Measurements from ENCODE around the gene FOXA3.

The FOXA3 gene

GRCh38 chr19:45863840-45864628 is at the start of gene FOXA3:
FOXA3 (plus strand) TSS chr19:45864326; CDS start chr19:45864457, 131 bp downstream.
- DNase-seq, result peak; percentile 73

DNA sequence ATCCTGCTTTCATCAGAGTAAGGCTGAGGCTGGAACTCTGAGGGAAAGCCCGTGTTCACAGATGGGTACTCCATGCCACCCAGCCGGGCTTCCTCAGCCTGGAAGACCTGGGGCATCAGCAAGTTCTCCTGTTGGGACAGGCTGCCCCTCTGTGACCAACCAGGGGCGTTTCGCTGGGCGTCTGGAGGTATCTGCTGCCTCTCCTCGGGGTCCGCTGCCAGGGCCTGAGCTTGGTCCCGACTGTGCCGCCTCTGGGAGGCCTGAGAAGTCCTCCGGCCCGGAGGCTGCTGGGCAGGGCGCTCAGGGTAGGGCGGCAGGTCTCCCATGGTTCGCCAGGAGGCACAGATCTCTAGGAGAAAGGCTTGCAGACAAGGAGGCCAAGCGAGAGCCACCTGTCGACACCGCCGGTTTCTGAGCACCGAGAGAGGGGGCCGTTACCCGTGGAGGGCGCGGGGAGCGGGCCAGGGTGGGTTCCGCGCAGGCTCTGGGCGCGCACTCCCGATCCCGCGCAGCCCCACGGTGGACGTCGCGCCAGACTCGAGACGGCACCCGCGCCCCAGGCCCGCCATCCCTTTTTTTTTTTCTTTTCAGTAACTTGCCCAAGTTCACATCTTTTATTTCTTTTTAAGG is 49.2 kb upstream of the FOXA3 start, which contains the start of gene RSPH6A:
TSS of gene RSPH6A (minus strand) at position 458 of the 630 bp plus-strand sequence. CDS start at position 326, 132 bp downstream.
- DNase-seq, result no peak

DNA sequence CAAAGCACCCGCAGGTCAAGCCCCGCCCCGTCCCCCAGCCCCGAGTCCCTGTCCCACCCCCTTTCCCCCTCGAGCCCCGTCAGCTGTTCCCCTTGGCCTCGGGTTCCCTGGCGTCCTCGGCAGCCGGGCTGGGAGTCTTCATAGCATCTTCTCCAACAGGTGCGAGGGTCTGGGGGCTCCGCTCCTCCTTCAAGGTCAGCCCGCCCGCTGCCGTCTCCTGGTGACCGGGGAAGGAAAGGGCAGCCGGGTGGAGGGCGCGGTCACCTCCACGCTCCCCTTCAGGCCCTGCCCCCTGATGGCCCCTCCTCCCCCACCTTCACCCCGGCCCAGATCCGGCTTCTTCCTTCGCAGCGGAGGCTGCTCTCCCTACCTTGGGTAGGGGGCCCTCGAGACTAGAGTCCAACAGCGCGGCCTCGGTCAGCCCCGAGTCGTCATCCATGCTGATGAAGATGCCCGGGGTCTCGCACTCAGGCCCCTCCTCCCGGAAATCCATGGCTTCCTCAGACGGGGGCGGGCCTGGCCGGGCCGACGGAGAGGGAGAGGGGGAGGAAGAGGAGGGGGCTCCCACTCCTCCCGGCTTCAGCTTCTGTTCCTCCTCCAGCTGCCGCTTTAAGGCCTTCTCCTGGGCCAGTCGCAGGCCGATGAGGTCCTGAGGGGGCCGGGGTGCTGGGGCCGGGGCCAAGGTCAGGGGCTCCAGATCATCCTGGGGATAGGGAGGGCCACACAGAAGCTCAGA is 48.5 kb upstream of the FOXA3 start:
- no peak for DNase-seq

DNA sequence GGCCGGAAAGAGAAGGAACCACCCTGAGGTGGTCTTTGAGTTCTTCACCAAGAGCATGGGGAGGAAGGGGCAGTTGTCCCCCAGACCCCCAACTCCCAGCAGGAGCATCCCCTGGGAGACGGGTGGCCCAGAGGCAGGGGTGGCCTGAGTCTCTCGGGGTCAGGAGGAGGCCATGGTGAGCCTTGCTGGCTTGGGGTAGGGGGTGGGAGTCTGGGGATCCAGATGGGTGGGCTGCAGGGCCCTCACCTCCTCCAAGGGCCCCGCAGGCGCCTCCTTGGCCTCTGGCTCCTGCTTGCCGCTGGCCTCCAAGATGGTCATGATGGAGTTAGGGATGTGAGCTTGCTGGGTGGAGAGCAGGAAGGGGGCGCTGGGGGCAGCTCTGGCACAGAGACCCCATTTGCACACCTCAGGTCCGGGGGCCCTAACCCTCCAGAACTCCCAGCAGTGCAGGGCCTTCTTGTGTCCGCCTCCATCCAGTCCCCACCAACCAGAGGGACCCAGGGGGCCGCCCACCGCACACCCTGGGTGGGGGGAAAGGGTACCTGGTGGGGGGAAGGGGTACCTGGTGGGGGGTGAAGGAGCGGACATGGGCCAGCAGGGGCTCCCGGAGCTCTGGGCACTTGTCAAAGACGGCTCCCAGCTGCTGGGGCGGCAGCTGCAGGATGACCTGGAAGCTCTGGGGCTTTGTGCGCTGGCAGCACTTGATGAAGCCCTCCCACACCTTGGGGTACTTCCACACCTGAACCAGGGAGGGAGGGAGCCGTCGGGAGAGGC is 47.7 kb upstream of the FOXA3 start:
- DNase-seq, result no peak

DNA sequence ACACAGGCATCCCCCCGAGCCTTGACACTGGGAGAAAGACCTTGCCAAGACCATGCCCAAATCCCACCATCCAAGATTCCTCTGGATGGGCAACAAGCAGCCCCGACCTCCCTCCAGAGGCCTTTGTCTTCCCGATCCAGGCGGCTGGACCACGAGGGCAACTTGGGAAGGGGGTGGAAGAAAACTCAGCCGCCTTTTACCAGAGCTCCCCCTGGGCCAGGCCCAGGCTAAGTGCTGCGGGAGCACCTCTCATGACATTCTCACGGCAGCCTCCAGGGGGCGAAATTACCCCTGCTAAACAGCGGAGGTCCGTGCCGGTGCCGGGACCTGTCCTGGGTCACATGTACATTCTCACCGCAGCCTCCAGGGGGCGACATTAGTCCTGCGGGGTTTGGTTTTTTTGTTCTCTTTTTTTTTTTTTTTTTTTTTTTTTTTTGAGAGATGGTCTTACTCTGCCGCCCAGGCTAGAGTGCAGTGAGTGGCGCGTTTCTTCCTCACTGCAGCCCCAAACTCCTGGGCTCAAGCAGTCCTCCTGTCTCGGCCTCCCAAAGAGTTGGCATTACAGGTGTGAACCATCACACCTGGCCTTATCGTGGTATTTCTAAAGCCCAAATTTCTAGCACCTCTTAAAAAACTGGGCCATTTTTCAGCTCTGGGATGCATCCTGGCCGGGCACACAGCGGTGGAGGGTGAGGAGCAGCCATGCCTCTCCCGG is 47.0 kb upstream of the FOXA3 start:
- DNase-seq, result peak; percentile 99

- no peak for DNase-seq
Observed at GRCh38 chr19:45817725-45818301, 46.3 kb upstream of the FOXA3 start.

GRCh38 chr19:45819769-45820168 is 44.4 kb upstream of the FOXA3 start:
- no peak for DNase-seq

DNA sequence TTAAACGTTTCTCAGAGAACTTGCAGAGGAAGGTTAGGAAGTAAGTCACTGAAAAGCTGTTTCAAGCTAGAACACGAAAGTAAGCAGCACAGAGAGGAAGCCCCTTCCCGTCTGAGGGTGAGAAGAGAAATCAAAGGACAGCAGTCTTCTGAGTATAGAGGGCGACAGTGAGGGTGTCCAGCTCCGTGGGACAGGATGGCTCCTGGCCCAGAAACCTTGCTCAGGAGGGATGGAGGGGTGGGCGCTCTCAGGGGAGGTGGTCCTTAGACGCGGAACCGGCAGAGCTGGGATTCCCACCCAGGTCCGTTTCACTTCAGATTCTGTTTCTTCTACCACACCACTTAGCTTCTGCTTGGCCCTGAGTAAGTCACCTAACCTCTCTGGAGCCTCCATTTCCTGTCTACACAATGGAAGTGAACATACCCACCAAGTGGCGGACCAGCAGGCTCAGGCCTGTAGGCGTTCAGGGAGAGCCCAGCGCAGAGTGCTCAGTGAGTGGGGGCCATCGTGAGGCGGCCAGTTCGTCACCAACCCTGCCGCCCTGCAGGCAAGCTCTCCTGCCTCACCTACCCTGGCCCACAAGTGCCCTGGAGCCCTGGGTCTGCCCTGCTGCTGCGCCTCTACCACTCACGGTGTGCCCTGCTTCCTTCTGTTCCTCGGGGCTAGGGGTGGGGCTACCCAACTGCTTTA is 43.6 kb upstream of the FOXA3 start:
- no peak for DNase-seq

- no peak for DNase-seq
Observed at GRCh38 chr19:45821103-45821521, 43.0 kb upstream of the FOXA3 start.

GRCh38 chr19:45821570-45821969 is 42.6 kb upstream of the FOXA3 start:
- DNase-seq, result no peak

DNA sequence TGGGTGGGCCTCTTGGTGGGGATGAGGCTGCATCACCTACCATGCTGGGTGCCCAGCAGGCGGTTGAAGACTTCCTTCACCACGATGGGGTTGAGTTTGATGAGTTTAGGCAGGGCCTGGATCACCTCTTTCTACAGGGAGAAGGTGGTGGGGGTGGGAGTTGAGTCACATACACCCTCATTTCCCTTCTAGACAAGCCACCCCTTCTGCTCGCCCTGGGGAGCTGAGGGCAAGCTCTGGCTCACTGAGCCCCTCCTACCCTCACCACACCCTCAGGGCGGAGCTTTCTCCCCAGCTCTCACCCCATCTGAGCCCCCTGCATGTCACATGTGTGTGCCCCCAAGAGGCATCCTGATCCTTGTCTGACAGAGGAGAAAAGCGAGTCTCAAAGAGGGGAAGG is 41.4 kb upstream of the FOXA3 start:
- no peak for DNase-seq

GRCh38 chr19:45823182-45823581 is 40.9 kb upstream of the FOXA3 start:
- DNase-seq, result no peak

- DNase-seq, result no peak
Observed at GRCh38 chr19:45824041-45824471, 40.1 kb upstream of the FOXA3 start.

DNA sequence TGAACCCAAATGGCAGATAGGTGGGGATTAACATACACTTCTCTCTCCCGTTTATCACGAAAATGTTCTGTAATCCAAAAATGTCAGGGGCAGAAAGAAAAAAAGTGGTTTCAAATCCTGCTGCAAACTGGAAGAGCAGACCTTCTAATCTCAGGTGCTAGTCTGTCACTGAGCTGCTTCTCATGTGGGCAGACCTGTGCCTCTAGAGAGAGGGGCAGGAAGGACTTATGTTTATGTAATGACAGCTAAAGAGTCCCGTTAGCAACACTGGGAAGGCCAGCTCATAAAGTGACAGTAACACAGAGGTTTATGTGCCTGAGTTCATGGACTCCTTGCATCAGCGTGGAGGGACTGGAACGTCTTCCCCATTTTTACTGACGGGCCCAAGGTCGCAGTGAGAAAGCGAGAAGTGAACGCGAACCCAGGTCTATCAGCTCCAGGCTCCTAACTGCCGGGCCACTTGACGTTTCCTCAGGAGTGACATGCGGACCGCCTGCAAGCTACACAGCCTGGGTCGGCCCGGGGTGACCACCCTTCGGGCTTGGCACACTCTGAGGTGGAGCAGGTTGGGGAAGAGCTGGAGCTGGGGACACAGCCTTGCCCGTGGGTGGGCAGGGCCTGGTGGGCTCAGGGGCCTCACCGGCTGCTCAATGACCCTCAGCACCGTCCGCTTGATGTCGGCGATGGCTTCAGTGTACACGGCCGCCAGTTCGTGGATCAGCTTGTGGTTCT is 39.4 kb upstream of the FOXA3 start:
- DNase-seq, result no peak

GRCh38 chr19:45825263-45825605 is 38.9 kb upstream of the FOXA3 start:
- no peak for DNase-seq

DNA sequence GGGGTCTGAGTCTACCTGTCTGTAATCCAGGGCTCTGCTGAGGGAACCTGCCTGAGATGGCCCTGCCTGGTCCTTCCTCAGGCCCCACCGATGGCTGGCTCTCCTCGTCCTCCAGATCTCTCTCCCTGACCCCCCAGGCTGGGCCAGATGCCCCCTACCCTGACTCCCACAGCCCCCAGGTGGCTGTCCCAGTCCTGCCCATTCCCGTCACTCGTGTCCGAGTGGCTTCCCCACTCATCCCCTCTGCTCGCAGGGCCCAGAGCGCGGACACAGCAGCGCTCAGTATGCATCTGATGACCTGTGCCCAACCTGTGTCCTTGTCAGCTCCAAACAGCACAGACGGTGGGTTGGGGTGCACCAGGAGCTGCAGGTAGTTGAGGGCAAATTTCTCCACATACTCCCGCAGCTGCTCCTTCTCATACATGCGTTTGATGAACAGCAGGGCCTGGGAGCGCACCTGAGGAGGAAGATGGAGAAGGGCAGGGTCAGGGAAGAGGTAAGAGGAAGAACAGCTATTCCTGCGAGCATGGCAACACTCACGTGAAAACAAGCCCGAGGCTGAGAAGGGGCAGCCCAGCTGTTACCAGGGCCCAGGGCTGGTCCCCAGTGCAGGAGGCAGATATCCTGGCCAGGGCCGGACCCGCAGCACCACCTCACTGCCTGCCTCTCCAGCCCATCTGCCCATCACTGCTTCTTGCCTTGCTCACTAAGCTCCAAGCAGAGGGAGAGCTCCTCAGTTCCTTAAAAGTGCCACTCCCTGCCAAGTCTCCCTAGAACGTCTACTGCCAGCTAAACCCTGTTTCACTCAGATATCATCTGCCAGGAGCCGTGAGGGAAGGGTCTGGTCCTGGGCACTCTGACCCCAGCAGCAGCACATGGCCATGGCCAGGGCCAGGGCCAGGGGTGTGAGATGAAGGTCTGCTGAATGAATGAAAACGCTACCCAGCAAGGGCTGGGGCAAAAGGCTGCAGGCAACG is 37.9 kb upstream of the FOXA3 start:
- no peak for DNase-seq

DNA sequence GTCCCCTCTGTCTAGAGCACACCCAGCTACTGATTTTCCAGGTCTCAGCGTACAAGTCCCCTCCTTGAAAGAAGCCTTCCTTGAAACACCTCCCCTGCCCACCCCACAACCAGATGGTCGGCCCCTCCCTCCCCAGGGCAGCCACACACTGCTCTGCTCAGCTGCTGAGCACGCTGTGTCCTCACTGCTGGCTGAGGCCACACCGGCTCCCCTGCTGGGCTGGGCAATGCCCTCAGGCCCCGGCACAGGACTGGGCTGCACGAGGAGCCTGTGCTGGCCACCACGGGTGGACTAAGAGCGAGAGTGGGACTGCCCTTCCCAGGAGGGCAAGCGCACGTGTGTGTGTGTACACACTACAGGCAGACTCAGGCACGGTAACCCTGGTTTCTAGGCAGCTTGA is 37.2 kb upstream of the FOXA3 start:
- no peak for DNase-seq

DNA sequence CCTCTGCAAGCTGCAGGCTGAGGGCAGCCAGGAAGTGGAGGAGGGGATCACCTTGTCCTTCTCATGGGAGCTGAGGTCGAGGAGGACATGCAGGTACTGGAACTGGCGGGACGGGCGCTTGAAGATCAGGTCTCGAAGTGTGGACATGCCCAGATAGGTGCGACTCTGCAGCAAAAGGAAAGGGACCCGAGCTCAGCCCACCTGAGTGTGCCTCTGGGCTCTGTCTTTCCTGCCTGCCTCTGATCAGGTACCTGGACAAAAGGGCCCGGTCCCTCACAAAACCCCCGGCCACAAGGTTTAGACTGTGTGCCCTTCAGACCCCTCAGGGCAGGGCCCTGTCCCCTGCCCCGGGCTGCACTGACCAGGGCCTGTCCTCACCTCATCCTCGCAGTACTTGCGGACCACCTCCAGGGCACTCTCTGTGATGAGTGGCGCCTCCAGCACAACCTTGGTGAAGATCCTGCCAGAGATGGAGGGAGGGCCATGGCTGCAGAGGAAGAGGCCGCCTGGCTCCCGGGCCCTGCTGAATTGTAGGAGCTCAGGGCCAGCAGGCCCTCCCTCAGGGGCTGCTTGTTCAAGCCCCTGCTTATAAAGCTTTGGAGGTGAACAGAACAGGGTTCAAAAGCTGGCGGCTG is 36.5 kb upstream of the FOXA3 start:
- no peak for DNase-seq

DNA sequence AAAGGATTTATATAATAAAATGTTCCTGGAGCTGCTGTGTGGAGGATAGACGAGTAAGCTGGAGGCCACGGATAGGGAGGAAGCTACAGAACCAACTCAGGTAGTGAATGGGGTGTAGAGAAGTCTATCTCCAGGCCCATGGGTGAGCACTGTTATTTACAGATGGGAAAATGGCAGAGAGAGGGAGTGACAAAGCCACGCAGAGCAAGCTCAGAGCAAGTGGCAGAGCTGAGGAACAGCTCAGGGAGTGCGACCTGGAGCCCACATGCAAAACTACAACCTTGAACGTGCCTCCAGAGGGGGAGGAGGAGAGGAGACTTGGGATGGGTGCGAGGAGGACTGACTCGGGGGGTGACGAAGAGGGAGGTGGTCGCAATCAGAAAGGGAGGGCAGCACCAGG is 35.6 kb upstream of the FOXA3 start:
- DNase-seq, result no peak
